ENCODE measurements around the gene ZNF559.
"Not testable (repeated sequence)": the region's sequence is repeated elsewhere in the genome, so short reads cannot be mapped to it uniquely, and the experiment has no call there.

ZNF559 gene

DNA sequence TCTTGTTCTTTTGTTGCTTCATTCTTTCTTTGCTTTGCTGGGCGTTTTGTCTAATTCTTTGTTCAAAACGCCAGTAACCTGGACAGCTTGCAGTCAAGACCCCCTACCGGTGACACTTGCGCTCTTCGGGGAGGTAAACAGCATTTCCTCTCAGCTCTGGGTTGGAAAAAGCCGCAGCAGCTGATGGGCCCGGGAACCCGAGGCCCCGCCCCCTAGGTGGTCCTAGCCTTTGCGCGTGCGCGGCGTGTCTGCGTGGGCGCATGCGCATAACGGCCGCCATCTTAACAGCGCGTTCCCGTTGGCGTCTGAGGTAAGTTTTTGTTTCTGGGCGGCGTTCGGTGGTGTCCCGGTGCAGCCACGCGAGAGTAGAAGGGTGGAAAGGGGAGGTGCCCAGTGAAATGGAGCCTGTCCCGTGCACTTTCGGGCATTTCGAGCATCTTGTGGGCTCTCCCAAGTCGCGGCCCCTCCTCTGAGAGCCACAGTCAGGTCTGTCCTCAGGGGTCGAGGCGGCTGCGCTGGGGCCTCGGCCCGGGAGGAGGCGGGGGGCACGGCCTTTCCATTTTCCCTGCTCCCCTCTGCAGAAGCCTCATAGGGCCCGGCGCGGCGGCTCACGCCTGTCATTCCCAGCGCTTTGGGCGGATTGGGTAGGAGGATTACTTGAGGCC lies at the start of gene ZNF559:
Gene ZNF559, plus strand, starts transcription at position 261 of the 665 bp plus-strand sequence. CDS start 14,371 bp downstream, outside the sequence.
- in situ Hi-C loops (cut with HindIII; ENCODE audit: low sequenced_read_pairs): no loop called here

- in situ Hi-C loops (cut with HindIII; ENCODE audit: low sequenced_read_pairs): not testable (repeated sequence)
These were observed 40.5 kb upstream of the ZNF559 start for GRCh38 chr19:9283485-9283884.

- in situ Hi-C loops (cut with HindIII; ENCODE audit: low sequenced_read_pairs): no loop called here
These were observed 34.6 kb upstream of the ZNF559 start for GRCh38 chr19:9289231-9289884.

- in situ Hi-C loops (cut with HindIII; ENCODE audit: low sequenced_read_pairs): no loop called here
These were observed 28.5 kb upstream of the ZNF559 start for GRCh38 chr19:9295411-9295849.

DNA sequence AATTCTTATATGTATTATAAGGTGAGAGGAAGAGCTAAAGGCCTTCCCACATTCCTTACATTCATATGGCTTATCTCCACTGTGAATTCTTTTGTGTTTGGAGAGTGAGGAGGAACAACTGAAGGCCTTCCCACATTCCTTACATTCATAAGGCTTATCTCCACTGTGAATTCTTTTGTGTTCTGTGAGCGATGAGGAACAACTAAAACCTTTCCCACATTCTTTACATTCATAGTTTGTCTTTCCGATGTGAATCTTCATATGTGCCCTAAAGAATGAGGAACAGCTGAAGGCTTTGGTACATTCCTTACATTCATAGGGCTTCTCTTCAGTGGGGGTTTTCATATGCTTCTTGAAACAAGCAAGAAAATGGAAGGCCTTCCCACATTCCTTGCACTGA lies 27.6 kb upstream of the ZNF559 start:
- in situ Hi-C loops (cut with HindIII; ENCODE audit: low sequenced_read_pairs): no loop called here

- in situ Hi-C loops (cut with HindIII; ENCODE audit: low sequenced_read_pairs): no loop called here
These were observed 17.5 kb upstream of the ZNF559 start for GRCh38 chr19:9306443-9306842.

- in situ Hi-C loops (cut with HindIII; ENCODE audit: low sequenced_read_pairs): no loop called here
These were observed 15.7 kb upstream of the ZNF559 start for GRCh38 chr19:9308091-9308770.

- in situ Hi-C loops (cut with HindIII; ENCODE audit: low sequenced_read_pairs): no loop called here
These were observed 14.6 kb upstream of the ZNF559 start, which contains the start of gene ZNF699 for GRCh38 chr19:9309139-9309973. TSS of gene ZNF699 (minus strand) at chr19:9309838. CDS start at chr19:9305119, 4,719 bp downstream.

DNA sequence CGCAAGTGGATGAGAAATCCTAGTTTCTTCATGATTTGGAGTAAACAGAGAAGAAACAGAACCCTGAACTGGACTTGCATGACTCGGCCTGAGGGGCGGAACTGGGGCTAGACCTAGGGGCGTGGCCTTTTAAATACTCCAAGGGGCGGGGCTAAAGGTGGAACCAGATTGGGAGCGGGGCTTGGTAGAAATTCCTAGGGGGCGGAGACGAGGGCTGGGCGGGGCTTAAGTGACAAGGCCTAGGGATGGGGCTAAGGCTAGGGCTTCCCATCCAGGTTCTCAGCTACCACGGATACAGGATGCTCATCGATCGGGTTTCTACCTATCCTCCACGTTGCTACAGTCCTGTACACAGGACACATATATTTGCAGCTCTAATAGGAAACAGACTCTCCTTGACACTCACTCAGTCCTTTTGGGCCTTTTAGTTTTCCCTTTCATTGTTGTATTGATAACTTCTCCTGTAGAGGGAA lies 14.0 kb upstream of the ZNF559 start:
- in situ Hi-C loops (cut with HindIII; ENCODE audit: low sequenced_read_pairs): no loop called here

GRCh38 chr19:9313756-9314155 lies 10.2 kb upstream of the ZNF559 start:
- in situ Hi-C loops (cut with HindIII; ENCODE audit: low sequenced_read_pairs): no loop called here

DNA sequence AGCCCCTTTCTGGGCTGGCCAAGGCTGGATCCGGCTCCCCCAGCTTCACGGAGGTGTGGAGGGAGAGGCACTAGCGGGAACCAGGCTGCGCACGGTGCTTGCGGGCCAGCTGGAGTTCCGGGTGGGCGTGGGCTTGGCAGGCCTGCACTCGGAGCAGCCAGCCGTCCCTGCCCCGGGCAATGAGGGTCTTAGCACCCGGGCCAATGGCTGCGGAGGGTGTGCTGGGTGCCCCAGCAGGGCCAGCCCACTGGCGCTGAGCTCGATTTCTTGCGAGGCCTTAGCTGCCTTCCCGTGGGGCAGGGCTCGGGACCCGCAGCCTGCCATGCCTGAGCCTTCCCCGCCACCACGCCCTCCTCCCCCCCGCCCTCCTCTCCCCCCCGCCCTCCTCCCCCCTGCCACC lies 2.6 kb upstream of the ZNF559 start:
- in situ Hi-C loops (cut with HindIII; ENCODE audit: low sequenced_read_pairs): no loop called here

- in situ Hi-C loops (cut with HindIII; ENCODE audit: low sequenced_read_pairs): not testable (repeated sequence)
These were observed 2.2 kb upstream of the ZNF559 start for GRCh38 chr19:9321756-9322155.

- in situ Hi-C loops (cut with HindIII; ENCODE audit: low sequenced_read_pairs): not testable (repeated sequence)
These were observed 1.8 kb upstream of the ZNF559 start for GRCh38 chr19:9322201-9322600.

DNA sequence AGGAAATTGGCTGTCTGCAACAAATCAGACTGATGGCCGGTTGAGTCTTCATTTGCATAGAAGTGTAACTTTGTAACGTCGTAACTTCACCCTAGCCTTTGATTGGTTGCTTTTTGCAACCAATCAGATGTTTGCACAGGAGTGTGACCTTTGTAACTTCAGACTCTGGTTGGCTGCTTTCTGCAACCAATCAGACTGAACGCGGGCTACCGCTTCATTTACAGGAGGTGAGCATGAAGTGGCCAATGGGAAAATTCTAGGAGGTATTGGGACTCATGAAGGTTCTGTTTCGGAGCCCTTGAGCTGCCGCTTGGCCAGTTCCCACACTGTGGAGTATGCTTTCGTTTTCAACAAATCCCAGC lies 441 bp upstream of the ZNF559 start:
- in situ Hi-C loops (cut with HindIII; ENCODE audit: low sequenced_read_pairs): no loop called here

DNA sequence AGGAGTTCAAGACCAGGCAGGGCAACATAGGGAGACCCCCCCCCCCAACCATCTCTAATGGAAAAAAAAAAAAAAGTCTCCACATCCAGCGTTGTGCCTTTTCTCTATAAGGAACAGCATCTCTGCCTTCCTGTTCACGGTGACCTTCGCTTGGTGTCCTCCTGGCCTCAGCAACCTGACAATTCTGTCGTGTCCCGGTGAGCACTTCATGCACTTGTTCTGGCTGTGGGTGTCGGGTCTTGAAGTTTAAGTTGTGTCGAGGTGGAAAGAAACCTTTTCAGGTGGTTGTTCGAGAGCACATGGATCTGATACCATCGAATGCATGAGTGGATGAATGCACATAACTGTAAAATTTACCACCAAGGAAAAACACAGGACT lies 594 bp downstream of the ZNF559 start:
- in situ Hi-C loops (cut with HindIII; ENCODE audit: low sequenced_read_pairs): no loop called here

GRCh38 chr19:9329999-9330398 lies 6.0 kb downstream of the ZNF559 start:
- in situ Hi-C loops (cut with HindIII; ENCODE audit: low sequenced_read_pairs): no loop called here

DNA sequence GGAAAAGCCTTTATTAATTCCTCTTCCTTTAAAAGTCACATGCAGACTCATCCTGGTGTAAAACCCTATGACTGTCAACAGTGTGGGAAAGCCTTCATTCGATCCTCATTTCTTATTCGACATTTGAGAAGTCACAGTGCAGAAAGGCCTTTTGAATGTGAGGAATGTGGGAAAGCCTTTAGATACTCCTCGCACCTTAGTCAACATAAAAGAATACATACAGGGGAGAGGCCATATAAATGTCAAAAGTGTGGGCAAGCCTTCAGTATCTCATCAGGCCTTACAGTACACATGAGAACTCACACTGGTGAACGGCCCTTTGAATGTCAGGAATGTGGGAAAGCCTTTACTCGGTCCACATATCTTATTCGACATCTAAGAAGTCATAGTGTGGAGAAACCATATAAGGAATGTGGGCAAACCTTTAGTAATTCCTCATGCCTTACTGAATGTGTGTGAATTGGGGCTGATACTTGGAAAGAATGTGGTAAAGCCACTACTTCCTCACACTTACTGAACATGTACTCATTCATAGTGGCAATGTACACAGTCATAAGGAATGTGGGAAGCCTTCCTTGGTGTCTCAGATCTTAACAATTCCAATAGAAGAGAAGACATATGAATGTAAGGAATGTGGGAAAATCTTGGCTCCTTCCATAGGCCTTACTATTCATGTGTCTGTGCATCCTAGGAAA lies 18.8 kb downstream of the ZNF559 start:
- in situ Hi-C loops (cut with HindIII; ENCODE audit: low sequenced_read_pairs): no loop called here

DNA sequence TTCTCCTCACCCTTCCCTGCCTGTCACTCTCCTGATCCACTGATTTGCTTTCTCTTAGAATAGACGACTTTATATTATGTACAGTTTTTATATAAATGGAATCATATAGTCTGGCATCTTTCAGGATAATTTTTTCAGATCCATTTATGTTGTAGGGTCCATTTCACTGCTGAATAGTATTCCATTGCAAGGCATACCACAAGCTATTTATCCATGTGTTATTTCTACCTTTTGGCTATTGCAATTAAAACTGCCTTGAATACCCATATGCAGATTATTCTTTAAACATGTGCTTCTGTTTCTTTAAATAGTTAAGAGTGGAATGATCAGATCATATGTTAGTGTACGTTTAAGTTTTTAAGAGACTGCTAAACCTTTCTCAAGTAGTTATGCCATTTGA lies 21.0 kb downstream of the ZNF559 start:
- in situ Hi-C loops (cut with HindIII; ENCODE audit: low sequenced_read_pairs): no loop called here

- in situ Hi-C loops (cut with HindIII; ENCODE audit: low sequenced_read_pairs): no loop called here
These were observed 24.3 kb downstream of the ZNF559 start for GRCh38 chr19:9348253-9348652.

DNA sequence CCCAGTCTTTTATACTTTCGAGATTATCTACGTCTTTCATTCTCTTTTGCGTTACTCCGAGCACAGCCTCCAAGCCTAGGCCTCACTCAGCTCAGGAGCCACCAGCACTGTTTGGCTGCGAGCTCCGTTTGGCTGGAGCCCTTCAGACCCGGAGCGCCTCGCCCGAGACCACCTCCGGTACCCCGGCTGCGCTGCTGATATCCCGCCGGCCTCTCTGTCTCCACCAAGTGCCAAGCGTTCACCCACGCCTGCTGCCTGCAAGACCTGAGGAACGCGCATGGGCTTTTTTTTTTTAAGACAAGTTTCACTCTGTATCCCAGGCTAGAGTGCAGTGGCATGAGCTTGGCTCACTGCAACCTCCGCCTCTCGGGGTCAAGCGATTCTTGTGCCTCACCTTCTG lies 24.7 kb downstream of the ZNF559 start:
- in situ Hi-C loops (cut with HindIII; ENCODE audit: low sequenced_read_pairs): no loop called here

All from DLD1 (cell line).